GM12878 (cell line): Measurements from ENCODE around the gene LDLRAD4. TPM values are rescaled to one million over a fixed set of nuclear protein-coding genes. Genes with fewer than 3 reads are reported as not detected.

Source experiments
- EED ChIP-seq: sonication (generic); IDR thresholded peaks from 2 replicates; pipeline ENCODE4 v1.6.1; 2016; ENCODE audit warnings: antibody characterized with exemption, low read depth
- GABPA ChIP-seq: IDR thresholded peaks from 2 replicates; pipeline ENCODE4 v1.6.1; 2014; ENCODE audit warnings: antibody characterized with exemption, low read depth, mild to moderate bottlenecking, inconsistent platforms
- HSF1 ChIP-seq: fragments of 150-350 bp; IDR thresholded peaks from 2 replicates; pipeline ENCODE4 v1.6.1; 2014; ENCODE audit warnings: mild to moderate bottlenecking, low read depth, low read length
- MXI1 ChIP-seq: fragments of 150-350 bp; IDR thresholded peaks from 2 replicates; pipeline ENCODE4 v1.6.1; 2011; ENCODE audit warnings: low read depth, mild to moderate bottlenecking, inconsistent platforms, low read length, improper control_type of control experiment
- NR2C2 ChIP-seq: IDR thresholded peaks from 2 replicates; pipeline ENCODE4 v1.6.1; 2011; ENCODE audit warnings: borderline replicate concordance, low read depth; ENCODE audit not compliant: control insufficient read depth, insufficient read length
- RELB ChIP-seq: fragments of 450-650 bp; IDR thresholded peaks from 2 replicates; pipeline ENCODE4 v1.6.1; 2017; ENCODE audit warnings: low read depth, mild to moderate bottlenecking, moderate library complexity
- SP1 ChIP-seq: IDR thresholded peaks from one replicate; pipeline ENCODE4 v1.6.1; 2011; ENCODE audit warnings: low read depth, low read length
- TCF3 ChIP-seq: IDR thresholded peaks from 2 replicates; pipeline ENCODE4 v1.6.1; 2012; ENCODE audit warnings: low read depth, mild to moderate bottlenecking, low read length, borderline replicate concordance; ENCODE audit not compliant: insufficient read depth
- ZBTB40 ChIP-seq: fragments of 450-650 bp; IDR thresholded peaks from 2 replicates; pipeline ENCODE4 v1.6.1; 2016; ENCODE audit warnings: mild to moderate bottlenecking, moderate library complexity, borderline replicate concordance
- polyA plus RNA-seq, 11 experiments: library from polyadenylated mRNA; depleted of rRNA in 4 of 11; unstranded in 6 of 11; stranded (reverse) in 5 of 11; fragments of >200 nt; fragmentation: Nextera tagmentation in 4 of 11; fragmentation: Illumina TruSeq in 1 of 11; extraction: Ambion mirVana in 4 of 11; extraction: Trizol in 1 of 11; gene quantifications; 1 replicate in 1 of 11; 2 replicates in 10 of 11; pipeline versions ENCODE4 v1.2.1 to v1.2.3, GENCODE V29; 2011 to 2016; ENCODE audit warnings: inconsistent platforms in 2 of 11, missing spikeins in 2 of 11, low read depth in 1 of 11
- total RNA-seq, 4 experiments: library from RNA; depleted of rRNA in 3 of 4; stranded (reverse); fragments of >200 nt in 3 of 4; fragmentation: Illumina TruSeq in 1 of 4; extraction: Trizol in 1 of 4; gene quantifications; 2 replicates each; pipeline versions ENCODE4 v1.2.1 to v1.2.3, GENCODE V29; 2013 to 2021

Gene LDLRAD4
- total and polyA plus RNA-seq, 10 of the 15 experiments (the other 5 are each of a cell fraction or from before 2014, with no cell fraction given), result 2.7 to 16.8 (median 11.2) TPM

- no peak for TF ChIP-seq ZBTB40
- no peak for TF ChIP-seq TCF3
- no peak for TF ChIP-seq HSF1
- no peak for TF ChIP-seq SP1
- no peak for TF ChIP-seq NR2C2
- TF ChIP-seq EED, result no peak
- TF ChIP-seq GABPA, result no peak
- no peak for TF ChIP-seq RELB
- TF ChIP-seq MXI1, result no peak
Observed at GRCh38 chr18:13544953-13545352, 326.4 kb downstream of the LDLRAD4 start (continued).
